Tibial nerve (tissue), 4 donors: ENCODE measurements around the gene LRRC75B. TPM values are rescaled to one million over a fixed set of nuclear protein-coding genes. Genes with fewer than 3 reads are reported as not detected.
"Not testable (repeated sequence)": the region's sequence is repeated elsewhere in the genome, so short reads cannot be mapped to it uniquely, and the experiment has no call there.

Experiments used
- DNase-seq, 2 donors: peaks; one replicate each; pipeline ENCODE4 v3.0.0-alpha.2; 2019; ENCODE audit warnings: low spot score in 2 of 2
- H3K27ac ChIP-seq, 4 donors: fragments of 200-600 bp; sonication (generic) in 3 of 4; one replicate each; pipeline ENCODE4 v1.5.1; 2017 to 2019; ENCODE audit warnings: mild to moderate bottlenecking in 1 of 4
- H3K27me3 ChIP-seq, 2 donors: fragments of 200-600 bp; sonication (generic) in 1 of 2; one replicate each; pipeline versions ENCODE4 v1.5.1 to v1.6.0; 2017 to 2019
- H3K36me3 ChIP-seq, 3 donors: fragments of 200-600 bp; sonication (generic); one replicate each; pipeline ENCODE4 v1.5.1; 2018 to 2019
- H3K4me1 ChIP-seq, 4 donors: fragments of 200-600 bp; sonication (generic) in 3 of 4; one replicate each; pipeline ENCODE4 v1.5.1; 2017 to 2019
- H3K4me3 ChIP-seq, 4 donors: fragments of 200-600 bp; sonication (generic) in 3 of 4; one replicate each; pipeline ENCODE4 v1.5.1; 2017 to 2019; ENCODE audit warnings: mild to moderate bottlenecking in 1 of 4, moderate library complexity in 1 of 4
- H3K9me3 ChIP-seq, 4 donors: fragments of 200-600 bp; sonication (generic) in 3 of 4; one replicate each; pipeline ENCODE4 v1.5.1; 2017 to 2019
- EP300 ChIP-seq, 2 donors: sonication (generic); formaldehyde crosslinking; IDR thresholded peaks; one replicate each; pipeline ENCODE4 v1.6.1; 2017; ENCODE audit warnings: antibody characterized with exemption in 2 of 2, mild to moderate bottlenecking in 1 of 2
- POLR2A ChIP-seq, 2 donors: fragments of 450-650 bp; IDR thresholded peaks; one replicate each; pipeline ENCODE4 v1.6.1; 2017; ENCODE audit warnings: antibody characterized with exemption in 2 of 2, mild to moderate bottlenecking in 2 of 2, moderate library complexity in 2 of 2
- WGBS, 2 donors: methylation state at CpG; one replicate each; pipeline ENCODE4 v1.1.5; 2018; 5-methylcytosine and 5-hydroxymethylcytosine counted together
- total RNA-seq, 4 donors: library from RNA; depleted of rRNA; stranded (reverse); fragments of >200 nt; gene quantifications; one replicate each; pipeline ENCODE4 v1.1.0, GENCODE V29; 2016
- TF ChIP-seq, protein P1 (sequence below), 5 experiments: fragments of 200-600 bp in 3 of 5; fragments of 450-650 bp in 2 of 5; sonication (generic) in 3 of 5; IDR thresholded peaks; one replicate each; pipeline ENCODE4 v1.5.1; 2016 to 2019; ENCODE audit warnings: antibody characterized with exemption in 5 of 5, mild to moderate bottlenecking in 3 of 5, moderate library complexity in 2 of 5

The LRRC75B gene, protein sequence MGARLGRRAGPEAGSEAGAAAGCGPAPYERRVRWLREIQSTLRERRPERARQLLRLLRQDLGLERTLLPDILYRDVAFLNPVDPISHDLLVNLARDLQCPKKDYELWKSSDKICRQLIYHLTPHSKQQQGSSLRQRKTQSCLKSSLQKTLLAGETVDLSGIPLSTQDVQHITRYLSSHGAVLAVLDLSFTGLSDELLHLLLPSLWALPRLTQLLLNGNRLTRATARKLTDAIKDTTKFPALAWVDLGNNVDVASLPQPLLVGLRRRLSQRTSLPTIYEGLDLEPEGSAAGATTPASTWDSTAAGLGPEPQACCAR
- total RNA-seq = 10 to 100 TPM; 33.5 to 55.7 (median 40.2) TPM

DNA sequence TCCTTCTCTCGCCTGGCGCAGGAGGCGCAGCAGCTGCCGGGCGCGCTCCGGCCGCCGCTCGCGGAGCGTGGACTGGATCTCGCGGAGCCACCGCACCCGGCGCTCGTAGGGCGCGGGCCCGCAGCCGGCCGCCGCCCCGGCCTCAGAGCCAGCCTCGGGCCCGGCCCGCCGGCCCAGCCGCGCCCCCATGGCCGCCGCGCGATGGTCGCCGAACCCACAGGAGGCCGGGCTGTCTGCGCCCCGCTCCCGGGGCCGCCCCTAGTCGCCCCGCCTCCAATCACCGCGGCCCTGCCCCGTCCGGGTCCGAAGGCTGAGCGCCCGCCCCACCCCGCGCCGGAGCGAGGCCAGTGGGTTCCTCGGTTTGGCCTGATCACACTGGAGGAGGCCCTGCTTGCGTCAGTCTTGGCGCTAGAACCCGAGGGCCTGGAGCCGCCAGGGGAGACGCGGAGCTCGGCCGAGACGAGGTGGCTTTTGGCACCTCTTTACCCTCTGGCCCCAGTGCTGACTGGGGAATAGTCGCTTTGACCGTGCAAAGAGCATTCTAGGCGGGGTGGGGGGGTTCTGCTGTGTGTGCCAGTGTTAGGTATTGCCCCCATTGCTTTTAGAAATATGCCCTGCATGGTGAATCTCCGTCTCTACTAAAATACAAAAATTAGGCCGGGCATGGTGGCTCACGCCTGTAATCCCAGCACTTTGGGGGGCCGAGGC, at the start of gene LRRC75B:
LRRC75B (minus strand) TSS at position 223 of the 708 bp plus-strand sequence; CDS start at position 189, 34 bp downstream.
- H3K9me3 ChIP-seq = no peaks in the 10 kb centered on the region
- H3K36me3 ChIP-seq = peaks cover 0 to 22% (median 0%) of the 10 kb centered on the region in 3 donors
- 4 to 5% methylated on average over 26 to 41 of the region's 72 CpGs for WGBS, 2 donors
- peak; percentile 86 for DNase-seq
- TF ChIP-seq POLR2A (IDR thresholded peaks at IDR 0.05) (peak; percentile 9 to 73), EP300 (IDR thresholded peaks at IDR 0.05) (peak in 1 of 2 donors; percentile 88)
- TF ChIP-seq, protein P1, sequence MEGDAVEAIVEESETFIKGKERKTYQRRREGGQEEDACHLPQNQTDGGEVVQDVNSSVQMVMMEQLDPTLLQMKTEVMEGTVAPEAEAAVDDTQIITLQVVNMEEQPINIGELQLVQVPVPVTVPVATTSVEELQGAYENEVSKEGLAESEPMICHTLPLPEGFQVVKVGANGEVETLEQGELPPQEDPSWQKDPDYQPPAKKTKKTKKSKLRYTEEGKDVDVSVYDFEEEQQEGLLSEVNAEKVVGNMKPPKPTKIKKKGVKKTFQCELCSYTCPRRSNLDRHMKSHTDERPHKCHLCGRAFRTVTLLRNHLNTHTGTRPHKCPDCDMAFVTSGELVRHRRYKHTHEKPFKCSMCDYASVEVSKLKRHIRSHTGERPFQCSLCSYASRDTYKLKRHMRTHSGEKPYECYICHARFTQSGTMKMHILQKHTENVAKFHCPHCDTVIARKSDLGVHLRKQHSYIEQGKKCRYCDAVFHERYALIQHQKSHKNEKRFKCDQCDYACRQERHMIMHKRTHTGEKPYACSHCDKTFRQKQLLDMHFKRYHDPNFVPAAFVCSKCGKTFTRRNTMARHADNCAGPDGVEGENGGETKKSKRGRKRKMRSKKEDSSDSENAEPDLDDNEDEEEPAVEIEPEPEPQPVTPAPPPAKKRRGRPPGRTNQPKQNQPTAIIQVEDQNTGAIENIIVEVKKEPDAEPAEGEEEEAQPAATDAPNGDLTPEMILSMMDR (IDR thresholded peaks at IDR 0.05) = no peak
- H3K4me3 ChIP-seq = peak within 1 kb of the TSS; percentile 57 to 92 (median 74)
- H3K27ac ChIP-seq = peak within 1 kb of the TSS; percentile 73 to 98 (median 92)
- H3K27me3 ChIP-seq = no peaks in the 10 kb centered on the region
- peaks cover 0 to 62% (median 21%) of the 10 kb centered on the region in 4 donors for H3K4me1 ChIP-seq

DNA sequence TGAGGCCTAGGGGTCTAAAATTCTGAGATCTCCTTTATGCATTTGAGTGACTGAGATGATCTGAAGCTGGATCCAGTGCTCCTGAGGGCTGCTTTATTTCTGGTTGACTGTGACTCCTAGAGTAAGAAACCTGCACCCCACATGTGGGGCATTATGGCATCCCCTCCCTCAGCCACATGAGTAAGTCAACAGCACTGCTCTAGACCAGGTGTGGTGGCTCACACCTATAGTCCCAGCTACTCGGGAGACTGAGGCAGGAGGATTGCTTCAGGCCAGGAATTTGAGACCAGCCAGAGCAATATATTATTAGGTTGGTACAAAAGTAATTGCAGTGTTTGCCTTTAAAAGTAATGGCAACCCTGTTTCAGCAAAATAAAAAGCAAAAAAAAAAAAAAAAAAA, 49.4 kb upstream of the LRRC75B start:
- H3K9me3 ChIP-seq, DNase-seq, H3K27me3 ChIP-seq, H3K4me1 ChIP-seq, H3K4me3 ChIP-seq, H3K36me3 ChIP-seq, H3K27ac ChIP-seq: not testable (repeated sequence)
- WGBS, 2 donors = 90 to 100% methylated on average over 1 of the region's 1 CpG

DNA sequence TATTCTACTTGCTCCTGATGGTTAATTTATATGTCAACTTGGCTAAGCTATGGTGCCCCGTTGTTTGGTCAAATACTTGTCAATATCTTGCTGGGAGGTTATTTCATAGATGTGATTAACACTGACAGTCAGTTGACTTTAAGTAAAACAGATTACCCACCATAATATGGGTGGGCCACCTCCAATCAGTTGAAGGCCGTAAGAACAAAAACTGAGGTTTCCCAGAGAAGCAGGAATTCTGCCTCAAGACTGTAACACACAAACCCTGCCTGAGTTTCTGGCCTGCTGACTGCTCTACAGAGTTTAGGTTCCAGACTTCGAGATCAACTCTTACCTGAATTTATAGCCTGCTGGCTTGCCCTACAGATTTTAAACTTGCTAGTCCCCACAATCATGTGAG, 43.6 kb upstream of the LRRC75B start:
- H3K27ac ChIP-seq, H3K9me3 ChIP-seq, H3K36me3 ChIP-seq, H3K27me3 ChIP-seq, DNase-seq, H3K4me3 ChIP-seq: not testable (repeated sequence)
- peaks cover 0 to 25% (median 6%) of the 10 kb centered on the region in 4 donors for H3K4me1 ChIP-seq
- 89 to 100% methylated on average over 3 of the region's 3 CpGs for WGBS, 2 donors

DNA sequence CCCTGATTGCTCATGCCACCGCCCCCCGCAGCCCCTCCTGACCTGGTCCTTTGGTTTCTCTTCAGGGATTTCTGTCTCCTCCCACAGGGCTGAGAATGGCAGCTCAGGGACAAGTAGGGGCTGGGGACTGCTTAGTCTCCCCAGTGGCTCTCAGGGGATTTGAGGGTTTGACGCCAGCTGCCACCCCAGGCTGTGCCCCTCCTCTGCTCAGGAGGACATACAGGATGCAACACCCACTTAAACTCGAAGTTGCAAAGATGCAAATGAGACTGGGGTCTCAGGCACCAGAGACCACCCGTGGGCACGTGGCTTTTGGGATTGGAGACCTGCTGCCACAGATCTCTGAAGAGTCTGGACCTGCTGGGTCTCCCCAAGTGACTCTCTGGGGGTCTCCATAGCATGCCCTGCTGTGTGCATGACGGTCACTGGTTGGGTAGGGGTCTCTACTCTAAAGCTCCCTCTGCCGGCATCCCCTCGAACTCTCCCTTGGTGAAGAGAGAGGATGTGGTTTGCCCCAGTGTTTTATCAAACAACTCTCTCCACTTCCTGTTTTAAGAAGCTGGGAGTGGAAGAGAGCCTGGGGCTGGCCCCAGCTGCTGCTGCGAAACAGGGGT, 42.0 kb upstream of the LRRC75B start:
- not testable (repeated sequence) for H3K4me3 ChIP-seq, H3K27me3 ChIP-seq, H3K36me3 ChIP-seq, DNase-seq, H3K27ac ChIP-seq, H3K9me3 ChIP-seq
- H3K4me1 ChIP-seq = peaks cover 0 to 34% (median 9%) of the 10 kb centered on the region in 4 donors
- 32 to 47% methylated on average over 9 of the region's 10 CpGs for WGBS, 2 donors
- TF ChIP-seq, protein P1 (IDR thresholded peaks at IDR 0.05) = peak in 1 of 5 experiments; percentile 5

DNA sequence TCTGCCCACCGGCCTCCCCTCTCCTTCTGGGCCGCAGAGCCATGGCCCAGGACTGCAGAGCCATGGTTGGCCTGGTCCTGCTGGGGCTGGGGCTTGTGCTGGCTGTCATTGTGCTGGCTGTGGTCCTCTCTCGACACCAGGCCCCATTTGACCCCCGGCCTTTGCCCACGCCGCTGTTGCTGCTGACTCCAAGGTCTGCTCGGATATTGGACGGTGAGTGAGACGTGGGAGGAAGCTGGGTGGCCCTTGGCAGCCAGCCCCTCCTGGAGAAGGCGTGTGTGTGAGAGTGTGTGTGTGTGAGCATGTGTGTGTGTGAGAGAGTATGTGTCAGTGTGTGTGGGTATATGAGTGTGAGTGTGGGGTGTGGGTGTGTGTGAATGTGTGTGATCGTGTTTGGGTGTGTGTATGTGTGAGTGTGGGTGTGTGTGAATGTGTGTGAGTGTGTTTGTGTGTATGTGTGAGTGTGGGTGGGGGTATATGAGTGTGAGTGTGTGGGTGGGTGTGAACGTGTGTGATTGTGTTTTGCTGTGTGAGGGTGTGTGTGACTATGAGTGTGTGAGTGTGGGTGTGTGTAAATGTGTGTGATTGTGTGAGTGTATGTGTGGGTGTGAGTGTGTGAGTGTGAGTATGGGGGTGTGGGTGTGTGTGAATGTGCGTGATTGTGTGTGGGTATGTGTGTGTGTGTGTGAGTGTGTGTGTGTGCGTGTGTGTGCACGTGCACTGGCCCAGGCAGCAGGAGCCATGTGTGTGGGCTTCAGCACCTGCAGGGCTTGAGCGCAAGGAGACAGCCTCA, 40.6 kb upstream of the LRRC75B start:
- not testable (repeated sequence) for H3K27me3 ChIP-seq, H3K9me3 ChIP-seq, H3K36me3 ChIP-seq, H3K4me3 ChIP-seq, DNase-seq
- Histone ChIP-seq H3K4me1 (peaks cover 0 to 36% (median 9%) of the 10 kb centered on the region in 4 donors), H3K27ac (peak overlapping the region in 2 of 4 donors; percentile 31 to 66)
- 25 to 27% methylated on average over 16 of the region's 16 CpGs for WGBS, 2 donors

DNA sequence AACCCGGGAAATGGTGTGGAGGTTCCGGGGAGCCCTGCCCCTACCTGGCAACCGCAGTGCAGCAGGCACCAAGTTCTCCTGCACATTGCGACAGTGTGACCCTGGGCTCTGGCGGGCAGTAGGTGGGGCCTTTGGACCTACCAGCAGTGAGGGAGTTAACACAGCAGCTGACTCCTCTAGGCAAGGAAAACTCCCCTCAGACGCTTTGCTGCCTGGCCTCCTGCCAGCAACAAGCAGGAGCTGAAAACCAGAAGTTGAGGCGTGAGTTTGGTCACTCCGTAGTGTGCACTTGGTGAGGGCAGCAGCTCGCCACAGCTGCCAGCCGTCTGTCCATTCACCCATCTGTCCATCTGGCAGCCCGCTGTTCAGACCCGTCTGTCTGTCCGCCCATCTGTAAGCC, 39.8 kb upstream of the LRRC75B start:
- not testable (repeated sequence) for H3K9me3 ChIP-seq, DNase-seq, H3K4me3 ChIP-seq, H3K36me3 ChIP-seq, H3K27me3 ChIP-seq
- H3K27ac ChIP-seq = peak overlapping the region in 2 of 4 donors; percentile 31 to 66
- WGBS, 2 donors = 14 to 35% methylated on average over 5 of the region's 13 CpGs
- H3K4me1 ChIP-seq = peaks cover 0 to 36% (median 9%) of the 10 kb centered on the region in 4 donors

DNA sequence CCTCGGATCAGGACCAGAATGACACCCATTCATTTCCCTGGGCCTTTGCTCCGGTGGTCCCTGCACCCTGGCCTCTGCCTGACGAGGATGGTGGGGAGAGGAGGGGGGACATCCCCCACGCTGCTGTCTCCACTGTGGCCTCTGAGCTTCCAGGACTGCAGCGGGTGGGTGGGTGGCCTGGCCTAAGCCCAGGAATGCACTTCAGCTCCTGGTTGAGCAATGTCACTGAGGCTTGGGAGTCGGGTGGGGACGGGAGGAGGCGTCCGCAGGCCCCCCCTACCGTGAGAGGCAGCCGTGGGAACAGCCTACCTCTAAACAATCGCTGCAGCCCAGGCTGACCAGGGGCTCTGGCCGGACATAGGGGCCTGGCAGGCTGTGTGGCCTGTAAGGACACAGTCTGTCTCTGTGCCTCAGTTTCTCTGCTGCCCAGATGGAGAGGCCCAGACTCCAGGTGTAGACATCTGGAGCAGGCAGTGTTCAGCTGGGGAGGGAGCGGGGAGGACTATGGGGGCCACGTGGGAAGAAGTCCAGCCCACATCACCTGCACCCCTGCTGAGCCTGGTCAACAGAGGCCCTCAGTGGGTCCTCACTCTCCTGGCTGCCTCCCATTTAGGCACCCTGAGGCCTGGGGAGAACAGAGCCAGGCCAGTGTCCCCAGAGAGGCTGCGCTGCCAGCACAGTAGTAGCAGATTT, 38.7 kb upstream of the LRRC75B start:
- H3K9me3 ChIP-seq, H3K36me3 ChIP-seq, H3K4me3 ChIP-seq, H3K27me3 ChIP-seq, DNase-seq: not testable (repeated sequence)
- peaks cover 0 to 36% (median 9%) of the 10 kb centered on the region in 4 donors for H3K4me1 ChIP-seq
- 29 to 40% methylated on average over 10 to 14 of the region's 16 CpGs for WGBS, 2 donors
- peak overlapping the region in 2 of 4 donors; percentile 43 to 64 for H3K27ac ChIP-seq

DNA sequence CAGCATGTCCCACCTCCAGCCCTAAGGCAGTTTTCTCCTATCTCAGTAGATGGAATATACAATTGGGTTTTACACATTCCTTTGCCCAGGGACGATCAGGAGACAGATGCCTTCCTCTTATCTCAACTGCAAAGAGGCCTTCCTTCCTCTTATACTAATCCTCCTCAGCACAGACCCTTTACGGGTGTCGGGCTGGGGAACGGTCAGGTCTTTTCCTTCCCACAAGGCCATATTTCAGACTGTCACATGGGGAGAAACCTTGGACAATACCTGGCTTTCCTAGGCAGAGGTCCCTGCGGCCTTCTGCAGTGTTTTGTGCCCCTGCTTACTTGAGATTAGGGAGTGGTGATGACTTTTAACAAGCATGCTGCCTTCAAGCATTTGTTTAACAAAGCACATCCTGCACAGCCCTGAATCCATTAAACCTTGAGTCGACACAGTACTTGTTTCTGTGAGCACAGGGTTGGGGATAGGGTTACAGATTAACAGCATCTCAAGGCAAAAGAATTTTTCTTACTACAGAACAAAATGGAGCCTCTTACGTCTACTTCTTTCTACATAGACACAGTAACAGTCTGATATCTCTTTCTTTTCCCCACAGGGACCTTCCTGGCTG, 38.0 kb upstream of the LRRC75B start:
- H3K27ac ChIP-seq = peak overlapping the region in 2 of 4 donors; percentile 43 to 64
- H3K4me3 ChIP-seq, DNase-seq, H3K36me3 ChIP-seq, H3K9me3 ChIP-seq, H3K27me3 ChIP-seq: not testable (repeated sequence)
- peaks cover 0 to 36% (median 9%) of the 10 kb centered on the region in 4 donors for H3K4me1 ChIP-seq
- 53 to 57% methylated on average over 7 of the region's 7 CpGs for WGBS, 2 donors
